ENCODE measurements around the gene SSR4.

The SSR4 gene

GRCh38 chrX:153782313-153782712 lies 12.2 kb upstream of the SSR4 start:
- no peak for DNase-seq

DNA sequence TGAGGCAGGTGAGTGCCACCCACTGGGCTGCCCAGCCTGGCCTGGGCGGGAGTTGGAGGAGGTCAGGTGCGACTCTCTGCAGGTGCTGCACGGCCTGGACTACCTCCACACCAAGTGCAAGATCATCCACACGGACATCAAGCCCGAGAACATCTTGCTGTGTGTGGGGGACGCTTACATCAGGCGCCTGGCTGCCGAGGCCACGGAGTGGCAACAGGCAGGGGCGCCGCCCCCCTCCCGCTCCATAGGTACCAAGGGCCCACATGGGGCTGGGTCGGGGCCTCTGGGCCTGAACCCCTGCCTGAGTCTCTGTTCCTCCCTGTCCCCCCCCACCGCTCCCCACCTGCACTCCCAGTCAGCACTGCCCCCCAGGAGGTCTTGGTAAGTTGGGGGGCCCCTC lies 11.6 kb upstream of the SSR4 start:
- no peak for DNase-seq

DNA sequence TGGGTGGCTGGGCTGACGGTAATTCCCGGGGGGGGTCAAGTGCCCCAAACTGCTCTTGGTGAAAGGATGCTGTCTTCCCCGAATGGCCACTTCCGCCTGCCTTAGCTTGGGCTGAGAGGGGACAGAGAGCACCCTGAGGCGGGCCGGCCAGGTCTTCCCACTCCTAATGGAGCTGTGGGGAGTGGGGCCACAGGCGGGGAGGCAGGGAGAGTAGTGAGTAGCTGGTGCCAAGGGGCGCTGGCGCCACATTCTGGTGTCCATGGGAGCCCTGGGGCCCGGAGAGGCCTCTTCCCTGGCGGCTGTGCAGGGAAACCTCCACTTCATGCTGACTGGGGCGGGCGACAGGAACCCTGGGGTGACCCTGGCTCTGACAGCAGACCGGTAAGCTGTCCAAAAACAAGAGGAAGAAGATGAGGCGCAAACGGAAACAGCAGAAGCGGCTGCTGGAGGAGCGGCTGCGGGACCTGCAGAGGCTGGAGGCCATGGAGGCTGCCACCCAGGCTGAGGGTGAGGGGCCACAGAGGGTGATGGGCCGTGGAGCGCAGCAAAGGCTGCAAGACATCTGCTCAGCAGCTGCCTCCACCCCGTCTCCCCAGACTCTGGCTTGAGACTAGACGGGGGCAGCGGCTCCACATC lies 11.0 kb upstream of the SSR4 start:
- DNase-seq, result no peak

- DNase-seq, result no peak
Measured at GRCh38 chrX:153784325-153784967, 10.0 kb upstream of the SSR4 start.

DNA sequence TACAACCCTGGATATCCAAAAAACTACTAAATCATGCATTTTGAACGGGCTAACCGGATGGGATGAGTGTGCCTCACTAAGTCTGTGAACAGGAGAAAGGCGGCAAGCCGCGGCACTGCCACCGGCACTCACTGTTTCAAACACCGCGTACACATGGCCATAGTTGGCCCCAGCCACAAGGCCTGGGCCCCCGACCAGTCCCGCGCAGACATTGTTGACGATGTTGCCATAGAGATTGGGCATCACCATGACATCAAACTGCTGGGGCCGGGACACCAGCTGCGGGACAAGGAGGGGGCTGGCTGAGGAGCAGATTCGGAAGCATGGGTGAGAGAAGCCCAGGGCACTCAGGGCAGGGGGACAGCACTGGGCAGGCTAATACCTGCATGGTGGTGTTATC lies 7.8 kb upstream of the SSR4 start:
- no peak for DNase-seq

- no peak for DNase-seq
Measured at GRCh38 chrX:153789654-153790053, 4.8 kb upstream of the SSR4 start.

- DNase-seq, result no peak
Measured at GRCh38 chrX:153791104-153791852, 3.2 kb upstream of the SSR4 start.

DNA sequence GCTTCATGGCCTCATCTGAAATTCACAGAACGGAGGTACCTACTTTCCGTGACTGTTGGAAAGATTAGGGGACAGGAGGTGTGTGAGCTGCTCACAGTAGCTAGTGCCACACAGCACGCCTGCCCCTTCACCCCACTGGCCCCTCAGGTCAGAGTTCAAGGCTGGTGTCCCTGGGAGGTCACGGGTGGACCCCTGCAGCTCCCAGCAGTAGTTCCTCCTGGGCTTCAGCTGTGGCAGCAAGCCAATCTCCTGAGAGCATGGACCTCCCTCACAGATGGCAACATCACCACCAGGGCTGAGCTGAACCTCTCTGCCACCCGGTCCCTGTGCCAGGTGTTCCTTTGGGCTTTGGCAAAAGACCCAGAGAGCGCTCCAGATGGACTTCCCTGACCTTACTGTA lies 2.1 kb upstream of the SSR4 start:
- DNase-seq, result no peak

GRCh38 chrX:153793291-153793690 lies 1.2 kb upstream of the SSR4 start:
- no peak for DNase-seq

GRCh38 chrX:153794897-153795816 lies 689 bp downstream of the SSR4 start:
- DNase-seq, result no peak

DNA sequence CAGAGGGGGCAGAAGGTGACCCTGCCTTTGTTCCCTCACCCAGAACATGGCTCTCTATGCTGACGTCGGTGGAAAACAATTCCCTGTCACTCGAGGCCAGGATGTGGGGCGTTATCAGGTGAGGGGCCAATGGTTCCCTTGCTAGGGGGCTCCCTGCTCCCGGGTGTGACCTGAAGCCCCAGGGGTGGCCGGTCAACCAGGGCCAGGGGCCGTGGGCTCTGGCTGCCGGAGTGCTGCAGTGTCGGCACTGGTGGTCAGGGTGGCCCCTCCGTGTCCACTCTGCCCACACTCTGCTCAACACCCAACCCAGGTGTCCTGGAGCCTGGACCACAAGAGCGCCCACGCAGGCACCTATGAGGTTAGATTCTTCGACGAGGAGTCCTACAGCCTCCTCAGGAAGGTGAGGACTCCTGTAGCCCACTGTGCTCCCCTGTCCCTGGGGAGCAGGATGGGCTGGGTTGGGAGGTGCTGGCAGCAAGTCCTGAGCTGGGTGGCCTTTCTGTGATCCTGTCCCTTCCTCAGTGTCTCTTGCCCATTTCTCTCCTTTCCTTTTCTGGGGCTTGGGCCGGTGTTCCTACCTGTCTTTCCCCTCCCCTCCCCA lies 3.0 kb downstream of the SSR4 start:
- DNase-seq, result no peak

- DNase-seq, result no peak
Measured at GRCh38 chrX:153799326-153799725, 4.9 kb downstream of the SSR4 start.

DNA sequence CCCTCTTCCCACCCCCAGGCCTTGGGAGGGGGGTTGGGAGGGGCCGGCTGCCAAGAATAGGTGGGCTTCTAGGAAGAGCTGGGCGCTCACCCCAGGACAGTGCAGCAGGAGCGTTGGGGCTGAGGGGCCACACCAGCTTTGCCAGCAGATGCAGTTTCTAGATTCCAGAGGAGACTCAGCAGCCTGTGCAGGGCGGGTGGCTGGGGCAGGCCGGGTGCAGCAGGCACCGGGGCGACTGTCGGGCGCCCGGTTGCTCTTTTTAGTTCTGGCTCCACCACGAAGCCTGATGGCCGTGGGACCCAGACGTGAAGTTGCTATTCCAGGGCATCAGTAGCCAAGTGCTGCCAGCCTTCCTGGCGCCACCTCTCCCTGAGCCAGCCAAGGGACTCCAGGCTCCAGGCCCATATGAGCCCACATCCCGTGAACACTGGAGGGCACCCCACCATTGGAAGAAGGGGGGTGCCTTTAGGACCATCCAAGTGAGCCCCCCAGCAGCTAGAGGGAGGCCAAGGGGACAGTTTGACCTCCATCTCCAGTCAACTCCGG lies 5.8 kb downstream of the SSR4 start:
- DNase-seq, result no peak

DNA sequence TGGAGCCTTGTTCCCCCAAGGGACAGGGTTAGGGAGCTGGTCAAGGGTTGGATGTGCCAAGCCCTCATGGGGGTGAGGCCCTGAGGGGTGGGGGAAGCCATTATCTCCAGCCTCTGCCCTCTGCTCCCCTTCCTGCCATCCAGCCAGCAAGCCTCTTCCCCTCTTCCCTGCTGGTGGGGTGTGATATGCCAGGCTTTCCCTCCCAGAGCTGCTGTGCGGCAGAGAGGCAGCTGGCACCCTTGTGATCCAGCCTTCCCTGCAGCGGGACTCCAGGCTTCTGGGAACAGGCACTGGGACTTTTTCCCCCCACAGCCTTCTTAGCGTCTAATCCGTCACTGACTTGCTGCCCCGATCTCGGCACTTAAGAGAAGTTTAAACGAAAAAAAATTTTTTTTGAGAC lies 6.3 kb downstream of the SSR4 start:
- DNase-seq, result no peak

DNA sequence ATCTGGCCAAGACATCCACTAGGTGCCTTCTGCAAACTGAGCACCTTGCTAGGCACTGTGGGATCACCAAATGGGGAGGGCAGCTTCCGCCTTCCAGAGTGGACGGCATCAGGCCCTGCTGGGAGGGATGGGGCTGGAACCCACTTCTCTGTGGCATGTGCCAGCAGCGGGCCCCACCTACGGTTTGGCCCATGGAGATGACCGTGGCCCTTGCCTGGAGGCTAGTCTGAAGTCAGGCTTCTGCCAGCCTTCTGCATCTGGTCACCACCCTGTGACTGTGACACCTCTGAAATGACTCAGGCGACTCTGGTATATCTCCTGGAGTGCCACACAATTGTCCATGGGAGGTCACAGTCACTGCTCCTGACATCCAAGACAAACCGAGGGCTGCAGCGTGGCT lies 7.2 kb downstream of the SSR4 start:
- DNase-seq, result no peak

DNA sequence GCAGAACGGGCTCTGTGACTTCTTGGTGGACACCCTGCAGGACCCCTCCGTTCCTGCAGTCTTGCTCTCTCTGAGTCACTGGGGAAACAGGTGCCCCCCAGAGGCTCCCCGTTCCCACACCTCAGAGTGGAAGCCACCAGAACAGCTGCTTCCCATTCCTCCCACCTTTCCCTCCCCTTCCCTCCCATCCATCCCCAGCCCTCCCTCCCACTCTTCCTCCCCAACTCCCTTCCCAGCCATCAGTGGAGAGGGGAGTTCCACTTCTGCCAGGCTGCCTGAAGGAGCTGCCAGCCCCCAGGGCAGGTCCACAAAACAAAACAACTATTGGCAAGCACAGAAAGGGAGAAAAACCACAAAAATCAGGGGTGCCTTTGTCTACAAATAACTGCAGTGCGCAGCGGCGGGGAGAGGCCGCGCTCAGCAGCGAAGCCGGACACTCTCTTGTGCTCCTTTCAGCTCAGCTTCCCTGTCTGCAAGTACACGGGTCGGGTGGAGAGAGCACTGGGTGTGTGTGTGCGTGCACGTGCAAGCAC lies 8.1 kb downstream of the SSR4 start:
- DNase-seq, result no peak

DNA sequence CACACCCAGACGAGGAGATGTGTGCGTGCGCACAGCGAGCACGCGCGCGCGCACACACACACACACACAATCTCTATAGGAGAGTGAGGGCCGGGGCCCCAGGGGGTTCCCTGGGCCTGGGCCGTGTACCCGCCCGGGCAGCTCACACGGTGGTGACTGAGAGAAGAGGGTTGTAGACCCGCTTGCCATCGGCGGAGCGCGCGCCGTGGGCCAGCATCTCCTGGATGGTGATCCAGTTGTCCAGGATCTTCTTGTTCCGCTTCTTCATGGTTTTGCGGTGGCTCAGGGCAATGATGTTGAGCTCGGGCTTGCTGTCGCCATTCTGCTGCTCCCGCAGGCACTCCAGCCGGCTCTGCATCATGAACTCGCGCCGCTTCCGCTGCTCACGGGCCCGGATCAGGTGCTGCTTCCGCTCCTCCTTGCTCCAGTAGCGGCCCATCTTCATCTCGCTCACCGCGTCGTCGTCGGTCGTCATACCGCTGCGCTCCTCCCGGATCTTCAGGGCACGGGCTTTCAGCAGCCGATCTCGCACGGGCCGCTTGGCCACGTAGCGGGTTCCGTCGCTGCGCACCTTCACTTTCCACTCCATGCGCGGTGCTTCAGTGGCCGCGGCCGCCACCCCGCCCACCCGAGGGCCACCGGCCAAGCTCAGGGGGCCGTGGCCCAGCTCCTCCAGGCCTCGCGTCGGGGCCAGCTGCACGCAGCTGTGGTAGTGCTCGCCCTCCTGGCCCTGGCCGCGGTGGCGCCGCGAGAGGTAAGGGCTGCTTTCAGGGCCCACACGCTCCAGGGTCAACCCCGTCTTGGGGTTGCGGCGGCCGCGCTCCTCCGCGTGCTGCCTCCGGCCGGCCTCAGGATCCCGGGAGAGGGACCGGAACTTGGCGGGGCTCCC lies 9.0 kb downstream of the SSR4 start:
- DNase-seq, result no peak

GRCh38 chrX:153804100-153804595 lies 9.7 kb downstream of the SSR4 start:
- no peak for DNase-seq

DNA sequence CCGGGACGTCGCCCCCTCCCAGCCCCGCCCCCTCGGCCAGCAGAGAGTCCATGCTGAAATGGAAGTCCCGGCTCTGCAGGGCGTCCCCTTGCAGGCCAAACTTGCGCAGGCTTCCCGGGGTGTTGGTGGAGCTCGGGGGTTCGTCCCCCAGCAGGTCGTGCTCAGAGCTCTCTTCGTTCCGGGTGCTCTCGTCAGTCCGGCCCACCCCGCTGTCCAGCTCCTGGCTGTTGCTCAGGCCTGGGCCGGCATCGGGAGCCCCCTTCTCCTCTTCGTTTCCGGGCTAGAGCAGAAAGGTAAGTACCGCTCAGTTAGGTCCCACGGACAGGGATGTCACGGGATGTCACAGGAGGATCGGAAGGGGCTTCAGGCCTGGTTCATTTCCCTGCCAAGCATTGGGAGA lies 10.2 kb downstream of the SSR4 start:
- DNase-seq, result no peak

DNA sequence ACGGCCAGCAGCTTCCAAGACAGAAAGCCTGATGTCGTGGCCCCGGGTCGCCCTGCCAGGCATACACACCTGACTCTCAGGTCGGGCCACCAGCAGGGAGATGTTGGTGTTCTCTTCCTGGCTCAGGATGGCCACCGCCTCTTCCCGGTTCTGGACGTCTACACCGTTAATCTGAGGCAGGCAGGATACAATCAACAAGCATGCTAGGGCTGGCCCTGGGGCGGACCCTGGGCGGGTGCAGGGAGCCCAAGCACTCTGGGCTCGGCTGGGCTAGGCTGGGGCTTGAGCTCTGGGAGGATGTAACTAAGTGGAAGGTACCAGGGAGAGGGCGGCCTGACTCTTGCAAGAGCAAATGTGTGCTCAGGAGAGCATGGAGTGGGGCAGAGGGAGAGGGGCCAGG lies 11.0 kb downstream of the SSR4 start:
- DNase-seq, result no peak

DNA sequence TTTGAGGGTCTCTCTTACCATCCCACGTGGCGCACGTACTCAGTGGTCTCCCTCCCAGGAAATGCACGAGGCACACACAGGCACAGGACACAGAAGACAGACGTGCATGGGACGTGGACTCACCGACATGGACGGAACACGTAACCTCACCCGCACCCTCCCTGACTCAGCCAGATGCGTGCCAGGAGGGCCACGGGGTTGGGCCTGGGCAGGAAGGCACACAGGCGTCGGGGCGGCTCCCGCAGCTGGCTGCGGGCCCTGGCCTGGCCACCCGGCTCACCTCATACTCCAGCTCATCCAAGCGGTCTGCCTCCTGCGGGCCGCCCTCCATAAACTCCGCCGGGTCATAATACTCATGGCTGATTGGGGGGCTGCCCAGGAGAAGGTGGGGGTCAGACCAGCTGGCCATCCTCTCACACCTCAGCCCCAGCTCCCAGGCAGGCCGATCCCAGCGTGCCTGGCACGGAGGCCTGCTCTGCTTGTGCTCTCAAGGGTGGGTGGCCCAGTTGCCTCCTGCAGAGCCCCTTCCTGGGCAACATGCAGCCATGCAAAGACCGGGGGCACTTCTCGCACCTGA lies 12.6 kb downstream of the SSR4 start:
- no peak for DNase-seq
